DND-41 (cell line): ENCODE data around the gene SLC6A19.

Source experiments
- CTCF ChIP-seq: IDR thresholded peaks from 2 replicates; pipeline ENCODE4 v1.5.1; 2012; ENCODE audit warnings: borderline replicate concordance, low read length, moderate library complexity, mild to moderate bottlenecking; ENCODE audit not compliant: poor library complexity, severe bottlenecking; ENCODE audit errors: extremely low read depth
- EZH2 ChIP-seq: IDR thresholded peaks from 3 replicates; pipeline ENCODE4 v1.6.1; 2012; ENCODE audit warnings: borderline replicate concordance, low read depth, mild to moderate bottlenecking, moderate library complexity, low read length, inconsistent platforms; ENCODE audit not compliant: severe bottlenecking

DNA sequence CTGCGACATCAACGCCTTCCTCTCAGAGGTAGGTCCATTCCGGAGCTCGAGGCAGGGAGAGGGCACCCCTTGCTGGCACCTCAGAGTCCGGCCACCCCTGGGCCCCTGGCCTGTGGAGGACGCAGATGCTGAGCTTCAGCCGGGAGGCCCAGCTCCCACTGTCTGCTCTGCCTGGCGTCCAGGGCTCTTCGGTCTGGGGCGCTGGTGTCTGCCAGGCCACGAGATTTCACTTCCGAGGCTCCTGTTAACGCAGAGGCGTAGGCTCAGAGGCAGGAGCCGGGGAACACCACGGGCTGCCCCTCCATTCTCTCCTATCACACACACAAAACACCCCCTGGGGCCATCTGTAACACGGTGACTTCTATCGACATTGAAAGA is 15.5 kb downstream of the SLC6A19 start:
- TF ChIP-seq CTCF (no peak), EZH2 (no peak)
